IPS DF 4.7 (cell line): Measurements from ENCODE around the gene NTRK3.
"Not testable (repeated sequence)": the region's sequence is repeated elsewhere in the genome, so short reads cannot be mapped to it uniquely, and the experiment has no call there.

Source experiments
- DNase-seq: peaks from one replicate; pipeline ENCODE4 v3.0.0-alpha.2; 2013; ENCODE audit warnings: low spot score; ENCODE audit errors: extremely low read depth

Gene NTRK3

DNA sequence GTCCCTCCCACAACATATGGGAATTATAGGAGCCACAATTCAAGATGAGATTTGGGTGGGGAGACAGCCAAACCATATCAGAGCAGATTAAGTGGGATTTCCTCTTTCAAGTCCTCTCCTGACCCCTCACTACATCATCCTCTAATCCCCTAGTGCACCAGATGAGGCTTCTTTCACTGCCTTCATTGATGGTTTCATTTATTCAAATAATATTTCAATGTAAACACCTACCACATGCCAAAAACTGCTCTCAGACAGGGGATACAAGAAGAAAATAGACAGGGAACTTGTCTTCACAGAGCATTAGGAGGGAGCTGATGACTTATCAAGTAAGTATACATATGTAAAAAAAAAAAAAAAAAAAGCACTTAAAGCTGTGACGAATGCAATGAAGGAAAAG, 180.2 kb downstream of the NTRK3 start:
- DNase-seq, result no peak

DNA sequence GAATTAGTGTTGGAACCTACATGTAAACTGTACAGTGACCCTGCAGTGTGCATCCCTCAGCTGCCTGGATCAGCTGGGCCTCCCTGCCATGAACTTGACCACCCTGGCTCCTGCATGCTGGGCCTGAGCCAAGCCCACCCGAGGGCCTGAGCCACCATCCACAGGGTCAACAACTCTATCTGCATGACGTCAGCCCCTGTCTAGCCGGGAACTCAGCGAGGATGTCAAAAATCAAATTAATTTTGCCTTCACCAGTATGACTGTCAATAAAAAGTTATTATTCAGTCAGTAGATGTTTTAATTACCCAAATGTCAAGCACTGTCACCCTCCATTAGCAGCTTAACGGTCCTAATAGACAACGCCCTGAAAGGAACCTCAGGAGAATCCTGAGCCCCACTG, 181.4 kb downstream of the NTRK3 start:
- DNase-seq, result no peak

DNA sequence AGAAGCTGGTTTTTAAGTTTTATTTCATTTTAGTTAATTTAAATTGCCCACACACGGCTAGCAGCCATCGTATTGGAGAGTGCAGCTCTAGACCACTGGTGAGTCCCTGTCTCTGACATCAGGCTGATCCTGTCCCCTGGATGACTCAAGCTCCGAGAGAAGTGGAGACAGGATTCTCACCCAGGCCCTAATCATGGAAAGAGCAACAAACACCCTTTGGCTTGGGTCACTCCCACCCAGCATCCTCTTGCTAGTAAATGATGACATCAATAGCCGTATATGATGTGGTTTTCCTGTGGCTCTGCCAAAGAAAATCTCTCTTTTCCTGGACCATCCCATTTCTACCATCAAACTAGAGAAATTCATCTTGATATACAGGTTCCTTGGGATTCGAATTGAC, 182.2 kb downstream of the NTRK3 start:
- DNase-seq, result no peak

DNA sequence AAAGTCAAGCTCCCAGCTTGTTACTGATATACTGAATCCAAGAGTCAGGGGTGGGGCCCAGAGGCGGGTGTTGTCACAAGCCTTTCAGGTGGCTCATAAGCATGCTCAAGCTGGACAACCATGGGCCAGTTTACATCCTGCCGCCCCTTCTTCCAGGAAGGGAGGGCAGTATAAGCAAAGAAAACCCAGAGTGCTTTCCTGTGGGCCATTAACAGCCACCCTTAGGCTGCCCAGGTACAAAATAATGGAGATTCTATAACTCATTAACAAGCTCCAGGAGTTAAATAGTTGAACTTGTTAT, 183.2 kb downstream of the NTRK3 start:
- DNase-seq, result no peak

DNA sequence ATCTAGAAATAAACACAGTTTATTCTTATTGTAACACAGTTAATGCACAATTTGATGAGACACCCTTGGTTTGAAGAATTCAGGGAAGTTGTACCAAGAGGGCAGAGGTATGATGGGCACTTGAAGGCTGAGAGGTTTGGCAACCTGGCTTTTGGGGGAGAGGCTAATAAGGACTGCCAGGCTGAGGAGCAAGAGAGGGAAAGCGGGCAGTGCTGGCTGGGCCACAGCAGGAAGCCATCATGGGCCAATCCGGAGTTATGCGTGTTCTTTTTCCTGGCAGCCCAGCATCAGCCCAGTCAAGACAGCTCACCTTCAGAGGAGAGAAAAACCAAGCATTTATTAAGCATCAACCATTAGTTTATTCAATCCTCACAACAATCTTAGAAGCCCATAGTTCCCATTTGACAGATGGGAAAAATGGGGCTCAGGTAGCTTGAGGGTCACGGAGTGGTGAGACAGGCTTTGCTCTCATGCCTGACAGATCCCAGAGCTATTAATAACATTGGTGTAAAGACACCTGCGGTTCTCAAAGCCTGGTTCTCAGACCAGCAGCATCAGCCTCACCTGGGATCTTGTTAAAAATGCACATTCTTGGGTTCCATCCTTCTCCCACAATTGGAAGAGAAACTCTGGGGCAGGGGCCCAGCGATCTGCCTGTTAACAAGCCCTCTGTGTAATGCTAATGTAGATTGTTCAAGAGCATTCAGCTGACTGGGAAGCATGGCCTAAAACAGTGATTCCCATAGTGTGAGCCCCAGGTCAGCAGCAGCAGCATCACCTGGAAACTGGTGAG, 183.7 kb downstream of the NTRK3 start:
- DNase-seq, result no peak

DNA sequence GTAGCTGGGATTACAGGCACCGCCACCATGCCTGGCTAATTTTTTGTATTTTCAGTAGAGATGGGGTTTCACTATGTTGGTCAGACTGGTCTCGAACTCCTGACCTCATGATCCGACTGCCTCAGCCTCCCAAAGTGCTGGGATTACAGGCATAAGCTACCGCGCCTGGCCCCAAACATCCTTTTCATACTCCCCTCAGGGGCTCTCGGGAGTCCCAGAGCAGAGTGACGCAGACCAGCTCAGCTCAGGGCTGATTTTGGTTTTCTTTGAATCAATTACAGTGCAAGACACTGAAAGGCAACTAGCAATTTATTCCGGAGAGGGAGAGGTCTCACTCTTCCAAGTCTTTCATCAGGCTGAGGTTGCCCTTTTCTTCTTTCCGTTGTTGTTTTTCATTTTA, 184.4 kb downstream of the NTRK3 start:
- not testable (repeated sequence) for DNase-seq

DNA sequence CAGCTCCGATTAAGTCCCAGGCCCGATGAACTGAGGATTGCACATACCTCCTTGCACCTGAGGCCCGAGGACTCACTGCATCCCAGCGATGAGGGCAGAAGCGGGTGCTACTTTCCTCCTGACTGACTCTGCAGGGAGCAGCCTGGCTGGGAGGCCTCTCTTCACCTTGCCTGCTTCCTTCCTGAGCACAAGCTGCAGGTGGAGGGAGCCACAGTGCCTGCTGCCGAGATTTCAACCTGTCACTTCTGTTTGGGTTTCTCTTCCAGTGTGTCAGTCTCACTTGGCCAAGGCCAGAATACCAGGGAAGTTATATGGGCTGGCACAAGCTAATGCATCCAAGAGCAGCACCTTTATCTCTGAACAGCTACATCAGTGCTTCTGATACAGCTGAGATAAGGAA, 185.4 kb downstream of the NTRK3 start:
- DNase-seq, result no peak

DNA sequence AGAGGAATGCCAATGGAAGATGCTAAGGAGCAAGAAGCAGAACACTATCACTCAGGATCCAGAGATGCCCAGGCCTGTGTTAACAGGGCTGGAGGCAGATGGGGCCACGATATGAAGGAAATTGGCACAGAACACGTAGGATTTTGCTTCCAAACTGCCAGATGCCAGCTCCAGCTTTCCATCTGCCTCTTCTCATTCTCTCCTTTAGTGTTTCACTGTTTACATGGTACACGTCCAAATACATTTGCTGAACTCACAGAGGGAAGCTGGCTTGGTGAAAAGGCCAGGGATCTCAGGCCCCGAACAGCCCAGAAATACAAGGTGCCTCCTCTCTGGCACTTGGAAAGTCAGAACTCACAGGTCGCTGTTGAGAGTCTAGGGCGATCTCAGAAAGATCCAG, 187.0 kb downstream of the NTRK3 start:
- no peak for DNase-seq

DNA sequence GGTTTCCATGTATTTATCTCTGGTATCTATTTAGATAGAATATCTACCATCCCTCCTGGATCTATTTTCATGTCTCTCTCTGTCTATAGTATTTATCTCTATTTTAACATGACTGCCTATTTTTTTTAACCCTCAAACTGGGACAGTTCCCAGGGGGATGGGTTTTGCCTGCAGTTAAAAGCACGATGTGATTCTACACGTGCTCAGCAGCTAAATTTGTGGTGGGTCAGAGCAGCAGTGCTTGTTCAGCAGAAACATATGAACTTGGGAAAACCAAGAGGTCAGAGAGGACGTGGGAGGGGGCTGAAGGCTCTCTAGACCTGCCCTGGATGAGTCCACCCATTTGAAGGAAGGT, 189.2 kb downstream of the NTRK3 start:
- no peak for DNase-seq

DNA sequence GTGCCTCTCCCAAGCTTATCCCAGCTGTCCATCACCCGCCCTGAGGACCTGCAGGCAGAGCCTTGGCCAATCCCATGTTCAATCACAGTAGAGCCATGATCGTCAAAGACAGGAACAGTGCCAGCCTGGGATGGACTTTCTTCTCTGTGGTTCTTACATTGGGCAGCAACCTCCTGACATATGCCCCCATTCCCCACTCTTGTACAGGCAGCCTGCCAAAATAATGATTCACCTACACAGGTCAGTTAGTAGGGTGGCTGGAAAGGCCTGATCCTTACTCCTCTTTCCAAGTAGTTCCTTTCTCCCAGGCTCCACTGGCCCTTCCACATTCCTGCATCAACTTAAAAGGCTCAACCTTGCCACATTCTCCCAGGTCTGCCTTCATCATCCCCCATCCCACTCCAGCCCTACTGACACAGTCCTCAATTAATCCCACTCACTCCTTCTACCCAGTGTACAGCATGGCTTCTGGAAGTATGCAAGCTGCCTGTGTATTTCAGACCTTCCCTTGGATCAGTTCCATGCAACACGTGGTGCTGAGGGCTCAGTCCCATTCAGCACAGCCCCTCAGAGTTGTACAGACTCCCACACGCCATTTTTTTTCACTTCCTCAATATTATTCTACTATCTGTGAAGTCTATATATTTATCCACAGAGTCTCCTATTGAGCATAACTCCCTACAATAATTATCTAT, 189.8 kb downstream of the NTRK3 start:
- DNase-seq, result no peak

DNA sequence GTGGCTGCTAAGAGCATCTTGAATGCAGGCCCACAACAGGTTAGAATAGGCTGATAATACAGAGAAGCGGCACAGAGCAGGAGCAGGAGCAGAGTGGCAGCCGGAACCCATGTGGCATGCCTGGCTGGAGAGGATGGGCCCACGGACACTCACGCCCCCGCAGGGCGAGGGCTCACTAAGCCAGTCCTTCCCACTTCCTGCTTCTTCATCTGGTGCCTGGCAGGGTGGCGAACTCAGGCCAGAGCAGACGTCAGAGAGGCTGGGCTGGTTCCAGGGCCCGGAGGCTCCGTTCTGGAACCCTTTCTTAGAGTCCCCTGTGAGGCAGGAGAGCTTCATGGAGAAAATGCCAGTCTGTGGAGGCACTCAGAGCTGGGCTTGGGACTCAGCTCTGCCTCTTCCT, 195.1 kb downstream of the NTRK3 start:
- DNase-seq, result no peak

DNA sequence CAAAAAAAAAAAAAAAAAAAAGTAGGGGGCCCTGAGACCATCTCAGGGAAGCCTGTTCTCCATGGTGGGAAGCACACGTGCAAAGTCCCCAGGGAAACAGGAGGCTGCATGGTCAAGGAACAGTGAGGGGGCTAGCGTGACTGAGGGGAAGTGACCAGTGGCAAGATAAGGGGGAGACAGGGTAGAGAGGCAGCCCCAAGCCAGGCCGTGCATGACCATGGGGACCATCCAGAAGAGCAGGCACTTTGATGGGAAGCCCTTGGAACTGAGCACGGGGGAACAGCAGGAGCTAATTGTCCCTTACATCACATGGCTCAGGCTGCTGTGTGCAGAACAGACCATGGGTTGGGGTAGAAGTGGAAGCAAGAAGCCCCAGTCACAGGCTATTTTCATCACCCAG, 196.2 kb downstream of the NTRK3 start:
- DNase-seq, result no peak

DNA sequence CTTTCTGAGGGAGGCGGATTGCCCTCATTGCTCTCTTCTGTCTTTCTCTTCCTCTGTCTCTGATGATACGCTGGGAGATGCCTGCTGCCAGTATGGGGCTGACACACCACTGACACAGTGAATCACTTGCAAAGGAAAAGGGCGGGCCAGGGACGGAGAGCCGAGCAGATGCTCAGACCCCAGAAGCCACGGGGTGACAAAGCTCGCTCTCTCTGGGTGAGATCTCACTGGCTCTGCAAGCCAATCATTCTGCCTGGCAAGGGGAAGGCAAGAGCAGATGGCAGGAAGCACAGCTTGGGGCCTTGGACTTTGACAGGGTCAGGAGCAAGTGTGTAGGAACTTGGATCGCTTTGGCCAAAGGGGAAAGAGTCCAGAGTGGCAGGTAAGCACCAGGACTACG, 198.7 kb downstream of the NTRK3 start:
- no peak for DNase-seq

DNA sequence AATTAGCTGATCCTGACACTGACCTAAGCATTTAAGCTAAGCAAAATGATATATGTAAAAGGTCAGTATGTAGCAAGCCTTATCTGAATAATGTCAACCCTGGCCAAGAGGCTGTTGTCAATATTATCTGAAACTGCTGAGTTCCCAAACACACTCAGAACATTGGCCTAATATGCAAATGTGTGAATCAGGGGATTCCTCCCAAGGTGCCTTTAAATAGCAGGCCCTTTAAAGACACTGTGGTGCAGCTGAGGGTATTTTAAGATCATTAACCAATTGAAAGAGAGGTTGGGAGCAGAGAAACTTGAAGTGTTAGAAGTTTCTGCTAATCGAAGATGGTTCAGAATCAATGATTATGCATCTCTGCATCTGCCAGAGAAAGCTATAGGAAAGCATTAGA, 207.0 kb downstream of the NTRK3 start:
- DNase-seq, result no peak

DNA sequence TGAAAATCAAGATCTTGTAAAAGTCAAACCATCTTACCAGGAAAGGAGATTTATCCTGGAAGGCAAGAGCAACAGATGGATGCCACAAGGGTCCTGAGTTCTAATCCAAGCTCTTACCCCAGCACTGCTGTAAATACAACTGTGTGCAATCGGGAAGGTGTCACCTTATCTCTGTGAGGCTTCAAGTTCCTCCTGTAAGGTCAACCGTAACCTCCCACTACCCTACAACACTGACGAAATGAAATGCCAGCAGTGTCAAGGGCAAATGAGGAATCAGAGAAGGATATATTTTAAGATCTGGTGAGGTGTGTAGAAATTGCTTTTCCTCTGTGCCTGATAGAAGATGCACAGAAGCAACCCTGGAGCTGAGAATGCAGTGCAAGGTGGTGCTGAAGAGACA, 207.8 kb downstream of the NTRK3 start:
- DNase-seq, result no peak

DNA sequence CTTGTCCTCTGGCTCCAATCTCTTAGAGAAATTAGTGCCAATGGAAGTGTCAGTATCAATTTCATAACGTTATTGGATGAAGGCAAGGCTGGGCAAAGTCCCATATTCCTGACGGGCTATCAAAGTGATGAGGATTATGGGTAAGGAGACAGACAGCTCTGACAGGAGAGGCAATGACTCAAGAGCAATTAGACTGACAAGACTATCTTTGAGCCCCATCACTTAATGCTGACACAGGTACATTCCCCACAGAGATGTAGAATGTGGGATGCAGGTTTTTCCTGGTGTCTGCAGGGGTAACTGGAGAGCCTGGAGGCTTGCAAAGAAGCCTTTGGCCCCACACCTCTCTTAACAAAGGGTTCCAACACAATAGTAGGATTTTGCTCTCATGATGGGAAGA, 208.3 kb downstream of the NTRK3 start:
- no peak for DNase-seq

DNA sequence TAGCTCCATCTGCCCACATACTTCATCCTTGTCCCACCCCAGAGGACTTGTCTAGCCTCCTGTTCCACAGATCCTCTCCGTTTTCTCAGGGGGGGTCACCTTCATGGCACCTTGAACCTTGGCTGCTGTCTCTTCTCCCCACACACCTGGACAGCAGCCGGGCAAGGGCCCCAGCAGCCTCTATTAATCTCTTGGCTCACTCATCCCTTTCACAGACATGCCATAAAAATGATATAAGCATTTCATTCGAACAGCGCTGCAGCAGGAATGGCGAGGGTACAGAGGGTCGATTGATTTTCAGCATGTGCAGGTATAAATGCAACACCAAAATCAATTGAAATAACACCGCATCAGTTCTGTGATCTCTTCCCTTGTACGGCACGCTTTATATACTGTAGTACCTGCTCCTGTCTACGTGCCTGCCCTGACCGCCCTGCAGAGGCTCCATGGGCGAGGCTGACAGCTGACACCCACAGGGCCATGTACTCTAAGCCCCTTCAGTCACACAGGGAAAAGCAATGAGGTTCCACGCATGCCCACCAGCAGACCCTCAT, 209.9 kb downstream of the NTRK3 start:
- no peak for DNase-seq

DNA sequence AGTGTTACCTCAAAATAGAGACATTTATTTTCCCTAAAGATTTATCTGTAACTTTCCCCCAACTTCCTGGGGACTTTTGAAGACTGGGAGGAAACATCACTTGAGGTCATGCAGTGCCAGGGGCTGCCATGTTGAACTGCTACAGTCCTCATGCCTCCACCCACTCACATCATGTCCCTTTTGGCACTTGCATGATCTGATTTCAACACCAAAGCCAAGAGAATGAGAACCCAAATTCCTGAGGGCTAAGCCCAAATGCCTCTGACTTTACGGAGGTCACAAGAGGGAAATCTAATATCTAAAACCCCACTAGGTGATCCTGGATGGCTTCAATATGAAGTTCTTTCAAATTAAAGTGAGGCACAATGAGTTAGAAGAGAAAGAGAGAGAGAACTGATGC, 213.1 kb downstream of the NTRK3 start:
- DNase-seq, result no peak

DNA sequence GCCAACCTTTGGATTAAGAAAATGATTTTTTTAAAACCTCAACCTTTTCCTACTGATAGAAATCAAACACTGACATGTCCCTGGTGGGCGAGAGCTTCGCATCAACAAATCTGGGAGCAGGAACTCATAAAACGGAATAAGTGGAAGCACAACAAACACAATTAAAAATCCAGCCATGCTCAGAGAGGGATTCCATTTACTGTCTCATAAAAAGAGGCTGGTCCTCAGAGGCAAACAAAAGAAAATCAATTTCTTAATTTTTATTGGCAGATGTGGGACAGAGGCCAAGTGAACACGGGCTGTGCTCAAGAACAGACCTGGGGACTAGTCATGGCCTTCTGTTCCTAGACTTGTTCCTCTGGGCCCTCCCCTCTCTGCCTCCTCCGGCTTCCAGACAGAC, 214.5 kb downstream of the NTRK3 start:
- no peak for DNase-seq

DNA sequence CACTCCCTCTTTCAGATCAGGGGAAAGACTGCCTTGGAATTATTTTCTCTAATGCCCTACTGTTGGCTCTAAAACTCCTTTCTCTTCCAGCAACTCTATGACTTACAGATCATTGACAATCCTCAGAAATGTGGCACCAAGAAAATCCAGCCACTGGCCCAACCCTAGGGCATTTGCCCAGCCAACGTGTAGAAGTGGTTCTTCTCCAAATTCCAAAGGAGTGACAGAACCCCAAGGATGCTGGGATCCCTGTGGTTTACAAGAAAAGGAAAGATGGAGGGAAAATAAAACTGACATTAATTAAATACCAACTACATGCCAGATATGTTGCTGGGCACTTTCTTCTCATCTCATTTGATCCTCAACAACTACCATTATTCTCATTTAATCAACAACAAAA, 216.0 kb downstream of the NTRK3 start:
- no peak for DNase-seq

DNA sequence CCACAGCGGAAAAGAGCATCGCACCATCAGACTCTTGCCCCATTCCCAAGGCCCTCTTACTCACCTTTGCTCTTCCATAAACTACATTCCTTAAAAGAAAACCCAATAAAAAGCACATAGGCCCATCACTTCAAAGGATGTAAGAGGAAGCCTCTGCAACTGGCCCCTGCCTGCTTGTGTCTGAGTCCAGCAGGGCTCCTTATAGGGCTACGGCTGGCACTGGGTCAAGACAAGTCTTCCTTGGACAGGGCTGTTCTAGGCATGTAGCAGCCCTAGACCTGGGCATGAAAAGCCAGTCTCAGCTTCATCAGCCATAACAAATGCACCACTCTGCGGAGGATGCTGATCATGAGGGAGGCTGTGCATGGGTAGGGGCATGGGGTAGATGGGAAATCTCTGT, 218.3 kb downstream of the NTRK3 start:
- DNase-seq, result no peak

DNA sequence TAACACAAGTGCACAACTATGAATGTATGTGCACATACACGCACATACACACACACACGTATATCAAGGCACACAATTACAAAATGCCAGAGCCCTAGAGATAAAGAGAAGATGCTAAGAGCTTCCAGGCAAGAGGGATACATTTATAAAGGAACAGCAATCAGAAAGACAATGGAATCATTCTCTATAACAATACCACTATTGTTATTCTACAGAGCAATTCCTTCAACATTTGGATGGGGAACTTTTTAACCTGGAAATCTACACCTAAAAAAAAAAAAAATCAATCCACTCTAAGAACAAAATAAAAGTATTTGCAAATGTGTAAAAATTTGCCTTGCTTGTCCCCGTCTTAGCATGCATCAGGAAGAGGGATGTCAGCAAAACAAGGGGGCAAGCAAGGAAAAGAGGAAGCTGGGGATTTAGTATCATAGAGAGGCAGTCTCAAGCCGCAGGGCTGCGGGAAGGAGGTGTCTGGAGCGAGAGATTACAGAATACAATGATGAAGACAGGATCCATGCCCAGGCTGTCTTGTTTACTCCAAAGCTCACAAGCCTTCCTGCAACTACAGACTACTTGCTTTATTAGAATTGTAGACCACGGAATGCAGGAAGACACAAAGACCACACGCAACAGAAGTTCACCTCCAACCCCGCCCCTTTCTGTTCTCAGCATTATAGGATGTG, 220.2 kb downstream of the NTRK3 start:
- DNase-seq, result no peak

DNA sequence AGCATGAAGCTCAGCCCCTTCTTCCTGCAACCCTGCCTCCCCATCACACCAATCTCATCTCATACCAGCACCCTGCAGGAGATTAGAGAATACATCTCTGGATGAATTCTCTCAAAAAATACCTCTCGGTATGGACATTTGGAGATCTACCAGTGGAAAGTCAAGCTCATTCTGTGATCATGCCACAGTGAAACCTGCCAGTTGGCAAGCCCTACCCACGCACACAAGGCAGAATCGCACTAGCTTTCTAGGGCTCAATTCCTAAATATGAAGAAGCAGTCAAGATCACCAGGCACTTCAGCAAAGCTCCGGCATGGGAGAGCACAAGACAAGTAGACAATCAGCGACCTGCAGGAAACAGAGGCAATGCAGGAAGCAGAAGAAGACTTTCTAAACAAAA, 221.2 kb downstream of the NTRK3 start:
- DNase-seq, result no peak
